ENCODE data around the gene MSI2.

MSI2 gene

DNA sequence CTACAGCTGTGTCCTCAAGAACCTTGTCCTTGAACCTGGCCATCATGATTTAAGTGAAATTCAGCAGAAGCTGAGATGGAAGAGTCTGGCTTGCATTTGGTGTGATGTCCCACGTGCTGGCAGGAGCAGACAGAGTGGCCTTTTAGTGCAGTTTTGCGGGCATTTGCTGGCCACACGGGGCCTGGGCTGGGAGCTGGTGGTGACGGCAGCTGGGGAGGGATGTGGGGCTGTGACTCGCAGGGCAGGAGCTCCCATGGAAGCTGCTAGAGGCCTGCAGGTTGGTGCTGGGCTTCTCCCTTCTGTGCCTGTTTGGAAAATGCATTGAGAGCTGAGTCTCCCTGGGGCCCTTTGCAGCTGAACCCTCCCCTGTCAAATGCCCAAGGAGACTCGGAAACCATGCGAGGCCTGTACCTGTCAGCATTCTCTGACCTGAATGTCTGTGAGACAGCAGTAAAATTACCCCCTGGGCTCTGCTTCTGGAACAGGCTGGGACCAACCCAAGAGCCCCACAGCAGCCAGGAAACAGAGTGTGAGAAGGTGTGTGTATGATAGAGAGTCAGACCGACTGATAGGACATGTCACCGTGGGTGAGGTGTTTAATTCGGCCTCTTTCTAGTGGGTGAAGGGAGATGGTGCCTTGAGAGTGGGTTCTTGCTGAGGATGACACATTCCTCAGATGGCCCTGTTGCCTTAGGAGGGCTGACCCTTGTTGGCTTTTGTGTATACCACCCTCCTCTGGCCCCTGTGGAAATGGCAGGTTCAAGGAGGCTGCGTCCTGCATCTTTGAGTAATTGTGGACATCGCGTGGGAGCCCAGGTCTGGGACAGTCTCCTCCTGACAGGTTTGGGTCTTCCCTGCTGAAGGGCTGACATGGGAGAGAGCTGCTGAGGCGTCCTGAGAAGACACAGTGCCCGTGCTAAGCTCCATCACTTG is 145.5 kb downstream of the MSI2 start:
- DNase-seq, result no peak

DNA sequence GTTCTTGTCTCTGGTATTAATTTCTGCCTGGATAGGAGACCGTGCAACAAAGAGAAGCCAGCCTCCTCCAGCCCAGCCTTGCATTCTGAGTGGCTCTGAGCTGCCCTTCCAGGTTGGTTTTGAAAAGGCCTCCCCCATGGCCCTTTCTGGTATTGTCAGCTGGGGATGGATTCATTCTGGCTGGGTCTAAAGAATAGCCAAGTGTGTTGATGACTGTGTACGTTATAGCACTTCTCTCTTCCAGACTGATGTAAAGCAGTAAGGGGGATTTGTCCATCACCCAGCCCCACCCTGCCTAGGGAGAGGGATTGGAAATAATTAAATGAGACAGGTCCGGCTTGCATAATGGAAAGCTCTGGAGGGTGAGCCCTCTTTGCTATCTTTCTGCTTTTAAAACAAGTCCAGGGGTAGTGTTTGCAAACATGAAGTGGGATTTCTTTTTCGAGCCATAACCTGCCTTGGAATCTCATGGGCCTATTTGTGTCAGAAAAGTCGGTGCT is 146.4 kb downstream of the MSI2 start:
- DNase-seq, result peak; percentile 20

DNA sequence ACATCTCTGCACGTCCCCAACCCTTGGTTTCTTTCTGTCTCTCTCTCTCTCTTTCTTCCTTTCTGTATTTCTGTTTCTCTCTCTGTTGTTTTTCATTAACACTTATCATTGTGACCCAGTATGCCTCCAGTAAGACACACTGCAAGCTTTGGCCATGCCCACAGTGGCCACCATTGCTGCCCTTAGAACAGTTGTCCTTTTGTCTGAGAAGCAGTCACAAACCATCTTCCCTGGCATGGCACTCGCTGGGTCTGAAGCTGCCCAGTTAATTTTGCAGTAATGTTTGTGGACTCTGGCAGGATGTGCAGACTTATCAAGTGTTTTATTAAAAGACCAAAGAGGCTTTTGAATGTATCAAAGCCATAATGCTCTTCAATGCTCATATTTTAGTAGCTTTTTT is 146.9 kb downstream of the MSI2 start:
- no peak for DNase-seq

DNA sequence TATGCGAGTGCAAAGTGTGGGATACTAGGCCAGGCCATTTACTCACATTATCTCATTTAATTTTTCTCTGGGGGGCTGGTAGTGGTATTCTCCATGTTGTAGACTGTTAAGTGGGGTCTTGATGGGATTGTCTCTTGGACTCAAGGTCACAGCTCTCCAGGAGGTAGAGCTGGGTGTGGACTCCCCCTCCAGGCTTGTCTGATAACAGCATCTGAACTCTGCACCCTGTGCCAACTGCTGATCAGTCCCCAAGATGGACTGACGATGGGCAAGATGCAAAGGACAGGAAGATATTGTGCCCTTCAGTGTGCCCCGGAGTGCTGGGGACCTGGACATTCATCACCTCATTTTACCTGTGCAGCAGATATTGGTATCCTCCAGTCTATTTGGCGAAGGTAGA is 147.8 kb downstream of the MSI2 start:
- DNase-seq, result no peak

DNA sequence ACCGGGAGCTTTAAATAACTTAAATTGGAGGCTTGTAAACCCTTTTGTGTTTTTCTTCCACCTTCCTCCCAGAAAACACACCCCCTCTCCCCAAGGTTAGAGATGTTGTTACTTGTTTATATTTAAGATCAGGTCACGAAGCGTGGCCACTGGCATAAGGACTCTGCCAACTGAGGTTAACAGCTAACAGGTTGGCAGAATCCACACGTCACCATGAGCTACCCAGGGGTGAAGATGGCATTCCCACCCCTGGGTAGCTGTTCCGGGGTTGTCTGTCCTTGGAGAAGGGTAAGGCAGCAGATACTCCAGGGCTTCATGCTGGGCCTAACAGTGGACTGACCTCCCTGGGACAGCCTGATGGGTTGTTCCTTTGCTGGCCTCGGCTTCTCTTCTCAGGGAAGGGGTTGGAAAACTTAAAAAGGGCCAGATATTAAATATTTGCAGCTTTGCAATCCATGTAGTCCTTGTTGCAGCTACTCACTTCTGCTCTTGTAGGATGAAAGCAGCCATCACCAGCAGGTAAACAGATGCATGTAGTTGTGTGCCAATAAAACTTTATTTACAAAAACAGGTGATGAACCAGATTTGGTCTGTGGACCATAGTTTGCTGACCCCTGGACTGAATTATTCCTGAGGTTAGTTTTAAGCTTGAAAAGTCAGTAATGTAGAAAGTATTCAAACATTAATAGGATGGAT is 148.6 kb downstream of the MSI2 start:
- DNase-seq, result no peak

DNA sequence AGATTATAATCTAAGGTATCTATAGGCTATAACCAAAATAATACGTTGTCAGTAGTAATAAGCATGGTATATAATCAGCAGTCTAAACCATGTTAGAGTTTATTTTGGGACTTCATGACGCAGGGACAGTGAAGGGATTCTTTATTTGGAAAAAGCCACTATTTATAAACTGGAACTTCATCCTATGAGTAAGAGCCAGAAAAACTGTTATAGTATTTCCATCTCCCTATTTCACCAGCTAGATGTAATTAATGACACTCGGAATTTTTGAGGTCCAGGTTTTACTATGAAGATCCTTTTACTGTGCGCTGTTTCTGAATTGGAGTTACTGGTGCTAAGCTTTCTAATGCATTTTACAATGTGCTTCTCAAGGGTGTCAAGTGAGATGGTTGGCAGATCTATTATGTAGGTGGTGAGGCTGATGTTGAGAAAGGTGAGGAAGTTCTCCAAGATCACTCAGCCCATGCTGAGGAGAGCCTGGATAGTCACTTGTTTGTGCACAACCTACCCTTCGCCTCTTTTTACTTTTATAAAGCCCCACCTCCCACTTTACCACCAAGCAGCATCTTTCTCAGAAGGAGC is 149.3 kb downstream of the MSI2 start:
- DNase-seq, result no peak

DNA sequence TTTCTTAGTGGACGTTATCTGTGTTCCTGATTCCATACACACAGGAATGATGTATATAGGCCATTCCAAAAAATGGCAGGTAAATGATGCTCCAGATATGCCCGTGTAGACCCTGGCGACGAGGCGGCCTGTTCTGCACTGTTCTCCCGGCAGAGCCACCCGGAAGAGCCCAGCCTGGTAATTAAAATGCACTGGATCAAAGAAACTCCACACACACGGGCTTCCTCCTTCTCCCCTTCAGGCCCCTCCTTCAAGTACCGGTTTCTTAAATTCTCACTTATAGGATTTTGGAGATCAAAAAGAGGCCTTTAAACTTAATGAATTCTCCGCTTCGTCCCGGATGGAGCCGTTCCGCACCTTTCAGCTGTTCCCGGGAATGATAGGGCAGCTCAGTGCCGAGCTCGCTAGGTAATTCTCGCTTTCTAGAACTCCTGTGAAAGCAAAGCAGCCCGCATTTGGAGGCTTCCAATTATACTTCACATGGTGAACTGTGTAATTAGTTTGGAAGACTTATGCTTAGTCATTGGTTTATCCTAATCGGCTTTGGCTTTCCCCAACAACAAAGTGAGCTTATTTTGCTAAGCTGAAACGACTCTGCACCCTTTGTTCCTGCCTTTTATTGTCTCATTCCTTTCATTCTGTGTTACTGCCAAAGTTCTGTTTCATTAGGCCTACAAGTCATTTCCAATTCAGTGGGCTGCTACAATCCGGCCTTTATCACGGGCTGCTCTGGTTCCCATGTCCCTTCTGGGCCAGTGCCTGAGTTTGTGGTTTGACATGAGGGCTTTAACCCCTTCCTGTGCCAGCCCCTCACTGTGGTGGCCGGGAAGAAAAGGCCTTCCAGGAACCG is 150.0 kb downstream of the MSI2 start:
- no peak for DNase-seq

DNA sequence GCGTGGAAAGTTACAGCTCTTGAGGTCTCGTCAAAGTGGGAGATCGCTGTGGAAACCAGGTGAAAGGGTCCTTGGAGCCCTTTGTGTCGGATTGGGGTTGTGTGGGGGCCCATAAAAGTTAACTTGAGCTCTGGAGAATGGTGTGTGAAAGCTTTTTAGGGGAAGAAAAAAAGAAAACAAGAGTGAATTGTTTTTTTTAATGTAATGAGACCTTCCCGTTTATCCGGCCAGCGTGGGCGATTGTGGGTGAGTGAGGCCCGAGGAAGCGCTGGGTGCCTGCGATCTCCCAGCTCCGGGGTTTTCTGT is 150.6 kb downstream of the MSI2 start:
- DNase-seq, result no peak

DNA sequence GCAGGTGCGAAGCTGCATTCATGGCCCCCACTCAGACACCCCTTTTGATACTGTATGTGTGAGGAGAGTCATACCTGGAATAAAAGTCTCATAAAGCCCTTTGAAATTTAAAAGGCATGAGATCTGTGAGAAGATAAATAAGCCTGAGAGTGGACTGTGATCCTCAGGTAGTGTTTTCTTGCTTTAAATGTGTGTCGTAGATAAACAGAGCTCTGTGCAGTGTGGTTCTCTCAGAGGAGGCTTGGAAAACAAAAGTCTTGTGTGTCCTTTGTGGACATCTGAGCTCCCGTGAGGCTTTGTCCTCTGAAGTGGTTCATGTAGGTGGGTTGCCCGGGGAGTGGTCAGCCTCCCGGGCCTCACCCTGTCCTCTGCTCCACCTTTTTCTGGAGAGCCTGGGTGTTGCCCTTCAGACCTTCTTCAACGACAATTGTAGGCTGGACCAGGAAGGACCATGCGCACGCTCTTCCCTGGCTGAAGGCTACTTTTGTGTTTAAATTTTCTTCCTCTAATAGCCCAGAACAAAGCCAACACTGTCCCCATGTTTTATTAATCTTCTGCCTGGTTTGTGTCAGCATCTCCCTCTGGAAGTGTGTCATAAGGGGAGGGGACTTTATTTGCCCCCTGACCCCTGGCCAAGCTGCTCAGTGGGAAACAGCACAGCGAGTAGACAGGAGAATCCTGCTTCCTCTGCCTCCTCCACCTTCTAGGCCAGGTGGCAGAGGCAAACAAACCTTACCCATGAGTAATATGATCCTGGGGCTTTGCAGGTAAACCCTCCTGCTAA is 151.2 kb downstream of the MSI2 start:
- no peak for DNase-seq

DNA sequence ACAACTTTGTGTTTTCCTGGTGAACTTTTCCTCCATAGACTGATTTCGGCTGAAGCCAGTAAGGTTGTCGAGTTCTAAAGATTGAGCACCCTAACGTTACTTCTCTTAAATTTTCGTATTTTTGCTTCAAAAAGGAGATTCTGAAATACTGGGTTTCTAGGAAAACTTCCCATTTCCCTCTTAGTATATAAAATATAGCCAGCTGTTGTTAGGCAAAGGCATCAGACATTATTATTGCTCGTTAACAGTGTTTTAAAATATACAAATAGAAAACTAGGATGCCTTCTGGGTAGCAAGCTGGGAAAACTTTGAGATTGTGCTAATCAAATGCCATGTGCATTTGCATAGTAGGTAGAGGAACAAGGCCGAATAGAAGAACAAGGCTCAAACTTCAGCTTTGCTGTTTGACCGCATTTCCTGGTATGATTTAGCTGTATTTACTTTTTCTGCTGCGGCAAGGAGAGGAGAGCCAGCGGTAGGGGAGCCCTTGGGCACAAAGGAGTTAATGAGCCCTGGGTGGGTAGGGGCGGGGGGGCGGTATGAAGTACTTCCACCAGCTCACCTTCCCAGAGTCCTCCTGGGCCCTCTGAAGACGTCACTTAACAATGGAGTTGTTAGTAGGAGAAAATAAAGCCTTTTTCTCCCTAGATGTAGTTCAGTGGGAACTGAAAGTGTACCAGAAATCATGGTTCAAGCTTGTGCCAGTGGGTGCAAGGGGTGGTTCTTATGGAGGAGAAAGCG is 151.9 kb downstream of the MSI2 start:
- no peak for DNase-seq

DNA sequence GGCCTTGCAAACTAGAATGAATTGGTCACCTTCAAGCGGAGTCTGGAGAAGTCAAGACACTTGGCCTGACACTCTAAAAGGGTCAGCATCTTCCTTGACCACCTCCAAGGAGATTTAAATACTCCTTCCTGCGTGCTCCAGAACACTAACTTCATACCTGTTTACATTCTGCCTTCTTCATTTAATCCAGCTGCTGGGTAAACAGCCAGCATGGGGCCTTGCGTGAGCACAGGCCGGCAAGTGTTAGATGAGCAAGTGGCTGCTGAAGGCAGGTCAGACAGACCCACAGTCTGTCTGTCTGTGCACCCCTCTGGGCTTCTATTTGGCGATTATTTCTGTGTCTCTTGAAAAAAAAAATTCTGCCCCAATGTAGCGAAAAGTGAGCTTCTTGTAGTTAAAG is 153.8 kb downstream of the MSI2 start:
- DNase-seq, result no peak

DNA sequence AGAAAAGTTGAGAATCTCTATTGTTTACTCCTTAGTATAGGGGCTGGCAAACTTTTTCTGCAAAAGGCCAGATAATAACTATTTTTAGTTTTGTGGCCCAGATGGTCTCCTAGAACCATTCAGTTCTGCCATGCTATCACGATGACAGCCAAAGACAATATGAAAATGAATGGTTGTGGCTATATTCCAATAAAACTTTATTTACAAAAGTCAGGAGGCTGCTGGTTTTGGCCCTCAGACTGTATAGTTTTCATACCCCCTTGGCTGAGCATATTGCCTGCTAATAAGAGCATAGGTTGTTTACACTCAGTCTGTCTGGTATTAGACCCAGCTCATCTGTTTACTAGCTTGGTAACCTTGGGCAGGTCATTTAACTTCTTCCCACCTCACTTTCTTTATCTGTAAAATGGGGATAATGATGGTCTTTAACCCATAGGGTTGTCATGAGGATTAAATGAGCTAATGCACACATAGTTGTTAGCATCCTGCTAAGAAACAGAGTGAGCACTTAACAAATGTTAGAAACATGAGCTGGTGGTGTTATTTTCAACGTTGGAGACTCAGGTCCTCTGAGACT is 156.3 kb downstream of the MSI2 start:
- no peak for DNase-seq

DNA sequence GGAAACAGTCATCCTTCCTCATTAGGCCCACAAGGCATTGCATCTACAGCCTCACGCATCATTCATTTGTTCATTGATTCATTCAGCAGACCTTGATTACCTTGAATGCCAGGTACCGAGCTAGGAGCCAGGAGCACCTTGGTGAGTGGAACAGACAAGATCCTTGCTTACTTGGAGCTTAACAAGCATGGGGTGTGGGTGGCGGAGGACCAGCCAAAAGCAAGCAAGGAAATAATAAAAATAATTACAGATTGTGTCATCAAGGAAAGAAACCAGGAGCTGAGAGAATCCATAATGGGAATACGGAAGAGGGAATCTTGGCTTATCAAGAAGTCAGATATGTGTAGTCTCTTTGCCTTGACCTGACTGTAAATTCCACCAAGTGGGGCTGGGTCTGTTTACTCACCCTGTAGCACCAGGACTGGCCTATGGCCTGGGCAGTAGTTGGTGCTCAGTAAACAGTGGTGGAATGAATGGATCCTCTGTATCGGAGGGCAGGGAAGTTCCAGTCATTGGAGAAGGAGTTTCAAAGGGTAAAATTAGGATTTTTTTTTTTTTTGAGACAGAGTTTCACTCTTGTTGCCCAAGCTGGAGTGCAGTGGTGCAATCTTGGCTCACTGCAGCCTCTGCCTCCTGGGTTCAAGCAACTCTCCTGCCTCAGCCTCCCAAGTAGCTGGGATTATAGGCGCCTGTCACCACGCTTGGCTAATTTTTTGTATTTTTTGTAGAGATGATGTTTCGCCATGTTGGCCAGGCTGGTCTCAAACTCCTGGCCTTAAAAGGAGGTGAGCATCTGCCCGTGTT is 157.7 kb downstream of the MSI2 start:
- DNase-seq, result no peak

DNA sequence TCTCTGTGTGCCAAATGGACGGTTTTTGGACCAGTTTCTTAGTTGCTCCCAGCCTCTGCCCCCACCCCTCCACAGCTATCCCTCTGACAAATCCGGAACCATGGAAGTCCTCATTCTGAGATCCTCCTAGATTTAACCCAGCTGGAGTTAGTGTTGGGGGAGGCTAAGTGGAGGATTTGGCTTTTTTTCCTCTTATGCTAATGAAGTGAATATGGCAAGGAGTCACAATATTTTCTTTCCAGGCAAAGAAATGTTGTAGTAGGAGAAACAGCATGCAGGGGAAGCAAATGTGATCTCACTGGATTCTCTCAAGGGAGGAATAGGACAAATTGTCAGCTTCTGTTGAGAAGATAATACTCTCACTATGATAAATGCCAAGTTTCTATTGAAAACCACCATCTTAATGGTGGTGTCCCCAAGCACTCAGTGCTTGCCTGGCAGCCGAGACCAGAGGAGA is 159.5 kb downstream of the MSI2 start:
- DNase-seq, result no peak

DNA sequence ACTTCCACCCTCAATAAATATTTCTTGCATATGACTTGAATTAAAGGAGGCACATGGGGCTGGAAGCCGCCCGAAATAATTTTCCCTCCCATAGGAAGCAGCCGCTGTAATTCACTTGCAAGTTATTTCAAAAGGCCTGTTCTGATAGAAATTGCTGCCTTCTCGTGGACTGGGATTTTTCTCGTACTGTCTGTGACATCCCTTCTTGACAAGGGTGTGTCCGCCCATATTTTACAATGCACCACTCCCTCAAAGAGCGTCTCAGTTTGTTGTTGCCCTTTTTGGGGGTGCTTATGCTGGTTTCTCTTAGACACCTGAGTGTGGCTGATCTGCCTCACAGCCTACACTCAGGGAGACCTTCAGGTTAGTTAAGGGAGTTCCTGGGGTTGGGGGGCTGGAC is 160.0 kb downstream of the MSI2 start:
- DNase-seq, result no peak

DNA sequence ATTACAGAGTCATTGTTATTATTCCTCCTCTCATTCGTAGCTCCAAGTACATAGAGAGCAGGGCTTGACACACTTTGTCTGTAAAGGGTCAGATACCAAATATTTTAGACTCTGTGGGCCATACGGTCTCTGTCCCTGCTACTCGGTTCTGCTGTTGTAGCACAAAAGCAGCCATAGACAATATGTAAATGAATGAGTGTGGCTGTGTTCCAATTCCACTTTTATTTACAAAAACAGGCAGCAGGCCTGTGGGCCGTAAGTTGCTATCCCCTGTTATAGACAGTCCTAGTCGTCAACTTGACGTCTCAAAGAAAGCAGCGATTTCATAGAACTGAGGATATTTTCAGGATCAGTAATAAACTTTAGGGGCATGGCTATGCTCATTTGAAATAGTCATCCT is 161.6 kb downstream of the MSI2 start:
- no peak for DNase-seq

DNA sequence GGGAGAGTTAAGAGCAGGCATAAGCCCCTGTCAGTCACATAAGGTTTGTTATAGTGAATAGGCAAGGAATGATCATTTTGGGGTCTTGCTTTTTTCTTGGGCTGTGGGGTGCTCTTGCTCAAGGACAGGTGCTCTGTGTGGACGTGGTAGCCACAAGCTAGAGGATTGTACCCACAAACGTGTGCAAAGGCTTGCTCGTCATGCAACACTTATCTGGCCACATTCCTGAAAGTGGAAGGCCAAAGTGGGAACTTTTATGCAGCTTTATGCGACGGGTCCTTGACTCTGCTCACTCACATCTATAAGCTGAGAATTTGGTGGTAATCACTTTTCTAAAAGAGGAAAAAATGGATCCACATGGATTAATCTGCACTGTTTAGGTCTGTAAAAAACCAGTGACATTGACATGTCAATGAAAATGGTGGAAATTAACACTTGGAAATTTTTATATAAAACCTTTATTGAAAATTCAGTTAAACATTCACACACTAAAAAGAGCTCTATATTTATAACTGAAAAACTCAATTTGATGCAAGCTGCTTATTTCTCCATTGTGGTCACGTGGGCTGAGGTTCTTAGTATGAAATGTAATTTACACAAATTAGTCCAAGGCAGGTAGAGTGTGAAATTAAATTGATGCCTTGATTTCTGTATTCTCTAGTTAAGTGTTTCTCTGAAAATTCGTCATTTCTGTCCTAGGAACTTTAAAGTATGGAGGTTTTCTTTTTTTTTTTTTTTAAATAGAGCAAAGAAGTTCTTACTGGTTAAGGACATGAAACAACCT is 162.3 kb downstream of the MSI2 start:
- no peak for DNase-seq

DNA sequence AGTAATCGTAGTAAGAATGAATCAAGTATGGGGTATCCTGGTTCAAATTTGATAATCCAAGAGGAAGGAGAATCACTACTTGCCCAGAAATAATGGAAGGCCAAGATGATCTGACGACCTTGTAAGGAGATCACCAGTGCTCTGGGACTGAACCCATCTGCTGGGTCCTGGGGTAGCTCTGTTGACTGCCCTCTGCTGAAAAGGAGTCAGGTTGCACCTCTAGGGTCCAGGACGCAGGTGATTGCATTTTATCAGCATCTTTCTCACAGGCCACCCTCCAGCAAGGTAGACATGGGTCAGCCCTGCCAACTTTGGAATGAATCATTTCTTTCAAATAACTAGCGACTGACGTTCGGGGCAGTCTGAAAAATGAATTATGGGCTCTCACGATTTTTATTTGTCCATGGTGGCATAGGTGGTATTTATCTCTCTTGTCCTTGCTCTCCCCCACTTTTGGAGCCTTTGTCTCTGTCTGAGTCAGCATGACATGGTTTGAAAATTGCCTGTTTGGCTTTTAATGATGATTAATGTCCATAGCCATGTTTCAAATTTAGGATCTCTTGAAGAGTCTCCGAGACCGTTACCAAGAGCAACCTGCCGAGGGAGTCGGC is 163.7 kb downstream of the MSI2 start:
- DNase-seq, result peak; percentile 24

Data from NCI-H1694 treated with DMSO at 0.1 percent for 48 hours (cell line).